Measurements from ENCODE around the gene SYNDIG1. TPM values are rescaled to one million over a fixed set of nuclear protein-coding genes. Genes with fewer than 3 reads are reported as not detected.

SYNDIG1 gene
- total RNA-seq, 1 donor from 2014 or later = not detected

GRCh38 chr20:24460712-24461111, 8.7 kb upstream of the SYNDIG1 start:
- DNase-seq (ENCODE audit: low read depth) (no peak), FAIRE-seq (no peak)
- Histone ChIP-seq H3K36me3 (ENCODE audit: control insufficient read depth, insufficient read depth, low read length) (no peaks in the 10 kb centered on the region), H3K4me3 (ENCODE audit: low read depth, low read length) (no peak overlapping the region), H3K27me3 (ENCODE audit: control insufficient read depth, insufficient read depth, low read length) (no peaks in the 10 kb centered on the region)
- TF ChIP-seq CTCF (IDR thresholded peaks at IDR 0.05; ENCODE audit: insufficient read depth, low read length, severe bottlenecking) = no peak

GRCh38 chr20:24461848-24462247, 7.6 kb upstream of the SYNDIG1 start:
- no peak for DNase-seq (ENCODE audit: low read depth)
- no peaks in the 10 kb centered on the region for H3K36me3 ChIP-seq (ENCODE audit: control insufficient read depth, insufficient read depth, low read length)
- H3K27me3 ChIP-seq (ENCODE audit: control insufficient read depth, insufficient read depth, low read length) = no peaks in the 10 kb centered on the region
- no peak for FAIRE-seq
- H3K4me3 ChIP-seq (ENCODE audit: low read depth, low read length) = no peak overlapping the region
- no peak for TF ChIP-seq CTCF (IDR thresholded peaks at IDR 0.05; ENCODE audit: insufficient read depth, low read length, severe bottlenecking)

- TF ChIP-seq CTCF (IDR thresholded peaks at IDR 0.05; ENCODE audit: insufficient read depth, low read length, severe bottlenecking) = no peak
- peaks cover 2% of the 10 kb centered on the region for H3K27me3 ChIP-seq (ENCODE audit: control insufficient read depth, insufficient read depth, low read length)
- H3K36me3 ChIP-seq (ENCODE audit: control insufficient read depth, insufficient read depth, low read length) = no peaks in the 10 kb centered on the region
- DNase-seq (ENCODE audit: low read depth) = no peak
- H3K4me3 ChIP-seq (ENCODE audit: low read depth, low read length) = no peak overlapping the region
- no peak for FAIRE-seq
Observed at GRCh38 chr20:24462460-24463010, 6.9 kb upstream of the SYNDIG1 start.

GRCh38 chr20:24465159-24465558, 4.3 kb upstream of the SYNDIG1 start:
- no peak for TF ChIP-seq CTCF (IDR thresholded peaks at IDR 0.05; ENCODE audit: insufficient read depth, low read length, severe bottlenecking)
- FAIRE-seq (no peak), DNase-seq (ENCODE audit: low read depth) (no peak)
- Histone ChIP-seq H3K27me3 (ENCODE audit: control insufficient read depth, insufficient read depth, low read length) (peaks cover 12% of the 10 kb centered on the region), H3K36me3 (ENCODE audit: control insufficient read depth, insufficient read depth, low read length) (no peaks in the 10 kb centered on the region), H3K4me3 (ENCODE audit: low read depth, low read length) (no peak overlapping the region)

GRCh38 chr20:24465730-24466129, 3.7 kb upstream of the SYNDIG1 start:
- no peaks in the 10 kb centered on the region for H3K36me3 ChIP-seq (ENCODE audit: control insufficient read depth, insufficient read depth, low read length)
- H3K4me3 ChIP-seq (ENCODE audit: low read depth, low read length) = no peak overlapping the region
- peaks cover 17% of the 10 kb centered on the region for H3K27me3 ChIP-seq (ENCODE audit: control insufficient read depth, insufficient read depth, low read length)
- no peak for FAIRE-seq
- DNase-seq (ENCODE audit: low read depth) = no peak
- TF ChIP-seq CTCF (IDR thresholded peaks at IDR 0.05; ENCODE audit: insufficient read depth, low read length, severe bottlenecking) = no peak
